Mesothelial cell of epicardium (in vitro differentiated cells): ENCODE results near the gene CDH13. TPM values are rescaled to one million over a fixed set of nuclear protein-coding genes. Genes with fewer than 3 reads are reported as not detected.

Experiments used
- DNase-seq, 2 experiments: peaks; one replicate each; pipeline ENCODE4 v3.0.0; 2021; ENCODE audit warnings: low spot score in 2 of 2; ENCODE audit not compliant: unreplicated experiment in 2 of 2
- H3K27ac Mint-ChIP-seq: 2 replicates; pipeline ENCODE4 v1.8.0; 2021; ENCODE audit warnings: mixed read lengths
- H3K27me3 Mint-ChIP-seq: 2 replicates; pipeline ENCODE4 v1.8.0; 2021; ENCODE audit warnings: low read depth, mixed read lengths
- H3K36me3 Mint-ChIP-seq: 2 replicates; pipeline ENCODE4 v1.8.0; 2021; ENCODE audit warnings: mixed read lengths
- H3K4me1 Mint-ChIP-seq: 2 replicates; pipeline ENCODE4 v1.8.0; 2021; ENCODE audit warnings: mixed read lengths
- H3K4me3 Mint-ChIP-seq: 2 replicates; pipeline ENCODE4 v1.8.0; 2021; ENCODE audit warnings: mild to moderate bottlenecking, moderate library complexity, mixed read lengths
- H3K9me3 Mint-ChIP-seq: 2 replicates; pipeline ENCODE4 v1.8.0; 2021; ENCODE audit warnings: mixed read lengths
- CTCF ChIP-seq: fragments of 200-600 bp; sonication (generic); IDR thresholded peaks from one replicate; pipeline ENCODE4 v1.5.0; 2021; ENCODE audit warnings: antibody characterized with exemption; ENCODE audit not compliant: unreplicated experiment
- total RNA-seq: library from RNA; stranded (reverse); gene quantifications from 3 replicates; pipeline ENCODE4 v1.2.1, GENCODE V29; 2021

CDH13 gene
- total RNA-seq, 1 donor from 2014 or later, result 0.80 TPM

- no peaks in the 10 kb centered on the region for H3K27me3 Mint-ChIP-seq
- peaks cover 32% of the 10 kb centered on the region for H3K4me1 Mint-ChIP-seq
- H3K27ac Mint-ChIP-seq, result peak overlapping the region; percentile 21
- H3K4me3 Mint-ChIP-seq, result no peak overlapping the region
- TF ChIP-seq CTCF, result no peak
- H3K9me3 Mint-ChIP-seq, result peaks cover 3% of the 10 kb centered on the region
- no peak for DNase-seq
- no peaks in the 10 kb centered on the region for H3K36me3 Mint-ChIP-seq
Observed at GRCh38 chr16:83842291-83842690, 1215.5 kb downstream of the CDH13 start.

GRCh38 chr16:83842756-83843507, 1216.2 kb downstream of the CDH13 start:
- no peaks in the 10 kb centered on the region for H3K27me3 Mint-ChIP-seq
- peaks cover 37% of the 10 kb centered on the region for H3K4me1 Mint-ChIP-seq
- no peak for TF ChIP-seq CTCF
- no peaks in the 10 kb centered on the region for H3K36me3 Mint-ChIP-seq
- H3K9me3 Mint-ChIP-seq, result peaks cover 3% of the 10 kb centered on the region
- H3K4me3 Mint-ChIP-seq, result no peak overlapping the region
- DNase-seq, result no peak
- peak overlapping the region; percentile 21 for H3K27ac Mint-ChIP-seq

- H3K27ac Mint-ChIP-seq, result no peak overlapping the region
- H3K4me1 Mint-ChIP-seq, result peaks cover 33% of the 10 kb centered on the region
- H3K9me3 Mint-ChIP-seq, result peaks cover 3% of the 10 kb centered on the region
- no peak for DNase-seq
- H3K27me3 Mint-ChIP-seq, result no peaks in the 10 kb centered on the region
- TF ChIP-seq CTCF, result no peak
- H3K4me3 Mint-ChIP-seq, result no peak overlapping the region
- no peaks in the 10 kb centered on the region for H3K36me3 Mint-ChIP-seq
Observed at GRCh38 chr16:83843657-83844056, 1216.9 kb downstream of the CDH13 start.

GRCh38 chr16:83845263-83845662, 1218.5 kb downstream of the CDH13 start:
- H3K36me3 Mint-ChIP-seq, result no peaks in the 10 kb centered on the region
- no peak for TF ChIP-seq CTCF
- H3K4me1 Mint-ChIP-seq, result peaks cover 24% of the 10 kb centered on the region
- H3K27me3 Mint-ChIP-seq, result no peaks in the 10 kb centered on the region
- H3K9me3 Mint-ChIP-seq, result no peaks in the 10 kb centered on the region
- no peak overlapping the region for H3K4me3 Mint-ChIP-seq
- no peak for DNase-seq
- H3K27ac Mint-ChIP-seq, result no peak overlapping the region

GRCh38 chr16:83847371-83848225, 1220.8 kb downstream of the CDH13 start:
- Mint-ChIP-seq H3K9me3 (no peaks in the 10 kb centered on the region), H3K27me3 (no peaks in the 10 kb centered on the region), H3K27ac (no peak overlapping the region), H3K36me3 (no peaks in the 10 kb centered on the region), H3K4me3 (no peak overlapping the region), H3K4me1 (peaks cover 12% of the 10 kb centered on the region)
- no peak for DNase-seq
- no peak for TF ChIP-seq CTCF
